ENCODE data around the gene NFKBIE. TPM values are rescaled to one million over a fixed set of nuclear protein-coding genes. Genes with fewer than 3 reads are reported as not detected.

Gene NFKBIE
- total and polyA plus RNA-seq, 9 of the 15 experiments (the other 6 are each of a cell fraction or from before 2014, with no cell fraction given), result 2.1 to 16.4 (median 11.7) TPM

GRCh38 chr6:44246663-44247337, 18.6 kb downstream of the NFKBIE start, which contains the start of gene HSP90AB1 (continued):
- TF ChIP-seq ZNF644 (tag; IDR thresholded peaks at IDR 0.05; ENCODE audit: low read depth), result no peak
- no peak for TF ChIP-seq CUX1 (CRISPR knock-in tag; IDR thresholded peaks at IDR 0.05)
- TF ChIP-seq HMBOX1 (IDR thresholded peaks at IDR 0.05), result no peak
- no peak for TF ChIP-seq PPARD (CRISPR knock-in tag; IDR thresholded peaks at IDR 0.05)
- no peak for TF ChIP-seq FOXO4 (CRISPR knock-in tag; IDR thresholded peaks at IDR 0.05)
- TF ChIP-seq EWSR1 (IDR thresholded peaks at IDR 0.05; ENCODE audit: borderline replicate concordance, low read depth, partially characterized antibody), result no peak
- no peak for TF ChIP-seq ZNF134 (CRISPR knock-in tag; conservative IDR thresholded peaks at IDR 0.05)
- TF ChIP-seq HSF4 (CRISPR knock-in tag; IDR thresholded peaks at IDR 0.05; ENCODE audit: borderline replicate concordance), result no peak
- TF ChIP-seq ZNF764 (CRISPR knock-in tag; IDR thresholded peaks at IDR 0.05; ENCODE audit: low read depth), result no peak
- TF ChIP-seq GTF2A2 (tag; IDR thresholded peaks at IDR 0.05), result peak; percentile 99
- no peak for TF ChIP-seq PHB (CRISPR knock-in tag; IDR thresholded peaks at IDR 0.05)
- no peak for TF ChIP-seq RFX7 (CRISPR knock-in tag; IDR thresholded peaks at IDR 0.05)
- no peak for TF ChIP-seq SMARCC2 (IDR thresholded peaks at IDR 0.05; ENCODE audit: low read depth)
- peak in 1 of 3 experiments; percentile 51 for TF ChIP-seq YY1 (IDR thresholded peaks at IDR 0.05; ENCODE audit: borderline replicate concordance in 1 of 3, control insufficient read depth in 1 of 3, extremely low read depth in 1 of 3, insufficient read depth in 3 of 3, insufficient read length in 1 of 3, insufficient replicate concordance in 2 of 3, low read depth in 1 of 3, low read length in 2 of 3)
- TF ChIP-seq TFAM (CRISPR knock-in tag; conservative IDR thresholded peaks at IDR 0.05), result no peak
- TF ChIP-seq SNAPC5 (CRISPR knock-in tag; IDR thresholded peaks at IDR 0.05), result no peak
- TF ChIP-seq PHF8 (IDR thresholded peaks at IDR 0.05; ENCODE audit: borderline replicate concordance, low read length), result peak; percentile 99
- peak; percentile 99 for TF ChIP-seq PML (IDR thresholded peaks at IDR 0.05; ENCODE audit: low read length)
- 0 out of 4 replicates have a peak, but pooled peaks of 1 of the 2 experiments have one; percentile 29 for TF ChIP-seq KDM4B (IDR thresholded peaks at IDR 0.05; ENCODE audit: borderline replicate concordance in 2 of 2, low read depth in 1 of 2)
- TF ChIP-seq CHCHD3 (CRISPR knock-in tag; IDR thresholded peaks at IDR 0.05), result peak; percentile 81; the same call in 1 of the 2 replicates
